RWPE1 (cell line): ENCODE data around the gene TEX14.
A peak's percentile ranks its signal among the peaks of the same experiment; 100 is the strongest.

ENCODE experiments used
- CTCF ChIA-PET: fragments of 350-600 bp; sonication (Branson Sonifier 250); formaldehyde crosslinking; extraction: SDS; loops from one replicate; lab custom pipeline; 2021; lab: Yijun Ruan, JAX
- POLR2A ChIA-PET: fragments of 400-600 bp; formaldehyde crosslinking; extraction: SDS; loops from one replicate; lab custom pipeline; 2020; ENCODE audit warnings: antibody characterized with exemption; ENCODE audit not compliant: low non-redundant PET; lab: Yijun Ruan, JAX
- DNase-seq: peaks from one replicate; pipeline ENCODE4 v3.0.0; 2012; ENCODE audit warnings: low spot score
- H3K27ac ChIP-seq: fragments of 450-650 bp; 2 replicates; pipeline ENCODE4 v1.5.1; 2017
- CTCF ChIP-seq: fragments of 450-650 bp; conservative IDR thresholded peaks from 2 replicates; pipeline ENCODE4 v1.5.1; 2017; ENCODE audit warnings: low read depth, mild to moderate bottlenecking

TEX14 gene

GRCh38 chr17:58568044-58568799, 123.6 kb downstream of the TEX14 start:
- POLR2A ChIA-PET = no interaction called here
- no peak overlapping the region for H3K27ac ChIP-seq
- no peak for TF ChIP-seq CTCF
- DNase-seq = no peak
- CTCF ChIA-PET = interaction anchor here (0.6 kb wide), 1 partner anchor 990 kb away, joined by 3 read pairs; no protein-coding TSS in a partner anchor

- DNase-seq = peak; percentile 22
Measured at GRCh38 chr17:58565389-58566311, 126.2 kb downstream of the TEX14 start.

GRCh38 chr17:58564971-58565370, 126.9 kb downstream of the TEX14 start:
- ChIA-PET POLR2A (no interaction called here), CTCF (interaction anchor here (1.0 kb wide), 1 partner anchor 12 kb away, joined by 3 read pairs; no protein-coding TSS in a partner anchor)
- no peak overlapping the region for H3K27ac ChIP-seq
- TF ChIP-seq CTCF = no peak
- no peak for DNase-seq

More at GRCh38 chr17:58565389-58566311, 126.2 kb downstream of the TEX14 start:
- POLR2A ChIA-PET = no interaction called here
- no peak overlapping the region for H3K27ac ChIP-seq
- no peak for TF ChIP-seq CTCF
- CTCF ChIA-PET = interaction anchor here (1.0 kb wide), 1 partner anchor 12 kb away, joined by 3 read pairs; no protein-coding TSS in a partner anchor

GRCh38 chr17:58564243-58564642, 127.6 kb downstream of the TEX14 start:
- TF ChIP-seq CTCF = no peak
- no peak overlapping the region for H3K27ac ChIP-seq
- no peak for DNase-seq
- ChIA-PET CTCF (no interaction called here), POLR2A (no interaction called here)

- POLR2A ChIA-PET = no interaction called here
- no peak for TF ChIP-seq CTCF
- H3K27ac ChIP-seq = no peak overlapping the region
- CTCF ChIA-PET = no interaction called here
- no peak for DNase-seq
Measured at GRCh38 chr17:58560511-58560910, 131.3 kb downstream of the TEX14 start.

GRCh38 chr17:58557981-58558380, 133.9 kb downstream of the TEX14 start:
- no peak overlapping the region for H3K27ac ChIP-seq
- POLR2A ChIA-PET = no interaction called here
- no peak for DNase-seq
- CTCF ChIA-PET = no interaction called here
- TF ChIP-seq CTCF = no peak
